Gastrocnemius medialis (tissue), 4 donors: Measurements from ENCODE around the gene TMEM63C. TPM values are rescaled to one million over a fixed set of nuclear protein-coding genes. Genes with fewer than 3 reads are reported as not detected.

Experiments
- ATAC-seq, 2 donors: fragments of 150-250 bp; one replicate each; pipeline ENCODE4 v1.9.1; 2016
- DNase-seq, 2 donors: peaks; one replicate each; pipeline ENCODE4 v3.0.0-alpha.2; 2019
- H3K27ac ChIP-seq, 4 donors: fragments of 200-600 bp; sonication (generic); 1 replicate in 1 of 4; 2 replicates in 3 of 4; pipeline ENCODE4 v1.5.1; 2016 to 2018; ENCODE audit warnings: mild to moderate bottlenecking in 2 of 4, moderate library complexity in 1 of 4
- H3K27me3 ChIP-seq, 3 donors: fragments of 200-600 bp; sonication (generic) in 2 of 3; 1 replicate in 1 of 3; 2 replicates in 2 of 3; pipeline versions ENCODE4 v1.5.1 to v1.6.0; 2016 to 2019; ENCODE audit warnings: mild to moderate bottlenecking in 1 of 3, moderate library complexity in 1 of 3
- H3K36me3 ChIP-seq, 2 donors: fragments of 200-600 bp; sonication (generic) in 1 of 2; one replicate each; pipeline ENCODE4 v1.5.1; 2017 to 2018
- H3K4me1 ChIP-seq, 2 donors: fragments of 200-600 bp; sonication (generic) in 1 of 2; one replicate each; pipeline ENCODE4 v1.5.1; 2016 to 2017; ENCODE audit warnings: mild to moderate bottlenecking in 2 of 2
- H3K4me3 ChIP-seq, 4 donors: fragments of 200-600 bp; sonication (generic) in 3 of 4; 1 replicate in 1 of 4; 2 replicates in 3 of 4; pipeline ENCODE4 v1.5.1; 2016 to 2019; ENCODE audit warnings: mild to moderate bottlenecking in 2 of 4
- H3K9me3 ChIP-seq, 3 donors: fragments of 200-600 bp; sonication (generic) in 2 of 3; 1 replicate in 1 of 3; 2 replicates in 2 of 3; pipeline ENCODE4 v1.5.1; 2016 to 2019
- CTCF ChIP-seq, 5 experiments: fragments of 450-650 bp in 3 of 5; fragments of 200-600 bp in 2 of 5; sonication (generic) in 2 of 5; IDR thresholded peaks in 4 of 5; conservative IDR thresholded peaks in 1 of 5; 1 replicate in 4 of 5; 2 replicates in 1 of 5; pipeline ENCODE4 v1.5.1; 2016 to 2019; ENCODE audit warnings: antibody characterized with exemption in 5 of 5, mild to moderate bottlenecking in 3 of 5, moderate library complexity in 3 of 5
- POLR2A ChIP-seq, 2 donors: fragments of 450-650 bp; IDR thresholded peaks; one replicate each; pipeline ENCODE4 v1.6.1; 2017; ENCODE audit warnings: antibody characterized with exemption in 2 of 2, mild to moderate bottlenecking in 2 of 2, moderate library complexity in 2 of 2
- in situ Hi-C, 4 donors: fragments of 200-750 bp; cut with MboI; loops; one replicate each; pipeline versions ENCODE4 v1.15.0 to v1.8.0; 2017; ENCODE audit warnings: low sequenced_read_pairs in 4 of 4
- intact Hi-C: fragments of 100-400 bp; cut with DNase I; formaldehyde crosslinking; loops from one replicate; pipeline ENCODE4 v1.15.1; 2023; ENCODE audit warnings: low total_unique reads
- total RNA-seq, 4 donors: library from RNA; depleted of rRNA; stranded (reverse); fragments of >200 nt; gene quantifications; one replicate each; pipeline versions ENCODE4 v1.1.0 to v1.2.3, GENCODE V29; 2016

Gene TMEM63C
- total RNA-seq, 4 donors from 2014 or later = 0.05 TPM; not detected in 2

GRCh38 chr14:77197988-77198387 lies 16.4 kb downstream of the TMEM63C start:
- Histone ChIP-seq H3K4me1 (no peaks in the 10 kb centered on the region), H3K27ac (no peak overlapping the region), H3K36me3 (no peaks in the 10 kb centered on the region), H3K9me3 (no peaks in the 10 kb centered on the region), H3K27me3 (no peaks in the 10 kb centered on the region), H3K4me3 (no peak overlapping the region)
- in situ Hi-C loops (no loop called here), intact Hi-C loops (no loop called here)
- no peak for TF ChIP-seq CTCF (IDR thresholded peaks at IDR 0.05 in 4 of 5, conservative IDR thresholded peaks at IDR 0.05 in 1 of 5)
- no peak for TF ChIP-seq POLR2A (IDR thresholded peaks at IDR 0.05)
- DNase-seq (no peak), ATAC-seq (no peak)

GRCh38 chr14:77198561-77198960 lies 17.0 kb downstream of the TMEM63C start:
- H3K27me3 ChIP-seq = no peaks in the 10 kb centered on the region
- no peaks in the 10 kb centered on the region for H3K9me3 ChIP-seq
- in situ Hi-C loops (no loop called here), intact Hi-C loops (no loop called here)
- H3K27ac ChIP-seq = no peak overlapping the region
- no peak overlapping the region for H3K4me3 ChIP-seq
- DNase-seq = no peak
- ATAC-seq = no peak
- no peaks in the 10 kb centered on the region for H3K36me3 ChIP-seq
- H3K4me1 ChIP-seq = no peaks in the 10 kb centered on the region
- no peak for TF ChIP-seq POLR2A (IDR thresholded peaks at IDR 0.05)
- TF ChIP-seq CTCF (IDR thresholded peaks at IDR 0.05 in 4 of 5, conservative IDR thresholded peaks at IDR 0.05 in 1 of 5) = no peak

- no peaks in the 10 kb centered on the region for H3K4me1 ChIP-seq
- ATAC-seq (no peak), DNase-seq (no peak)
- no peak overlapping the region for H3K4me3 ChIP-seq
- H3K9me3 ChIP-seq = no peaks in the 10 kb centered on the region
- H3K36me3 ChIP-seq = no peaks in the 10 kb centered on the region
- no peak for TF ChIP-seq CTCF (IDR thresholded peaks at IDR 0.05 in 4 of 5, conservative IDR thresholded peaks at IDR 0.05 in 1 of 5)
- TF ChIP-seq POLR2A (IDR thresholded peaks at IDR 0.05) = no peak
- intact Hi-C loops = no loop called here
- no peak overlapping the region for H3K27ac ChIP-seq
- H3K27me3 ChIP-seq = no peaks in the 10 kb centered on the region
- in situ Hi-C loops = no loop called here
Observed at GRCh38 chr14:77199590-77199989, 18.0 kb downstream of the TMEM63C start.

GRCh38 chr14:77200406-77200985 lies 18.9 kb downstream of the TMEM63C start:
- TF ChIP-seq CTCF (IDR thresholded peaks at IDR 0.05 in 4 of 5, conservative IDR thresholded peaks at IDR 0.05 in 1 of 5) (no peak), POLR2A (IDR thresholded peaks at IDR 0.05) (no peak)
- Histone ChIP-seq H3K36me3 (no peaks in the 10 kb centered on the region), H3K4me3 (no peak overlapping the region), H3K27me3 (no peaks in the 10 kb centered on the region), H3K9me3 (no peaks in the 10 kb centered on the region), H3K27ac (no peak overlapping the region), H3K4me1 (no peaks in the 10 kb centered on the region)
- intact Hi-C loops (no loop called here), in situ Hi-C loops (no loop called here)
- ATAC-seq = no peak
- DNase-seq = no peak

GRCh38 chr14:77201696-77202095 lies 20.1 kb downstream of the TMEM63C start:
- TF ChIP-seq POLR2A (IDR thresholded peaks at IDR 0.05) = no peak
- no peak for TF ChIP-seq CTCF (IDR thresholded peaks at IDR 0.05 in 4 of 5, conservative IDR thresholded peaks at IDR 0.05 in 1 of 5)
- Histone ChIP-seq H3K27ac (no peak overlapping the region), H3K36me3 (no peaks in the 10 kb centered on the region), H3K4me1 (no peaks in the 10 kb centered on the region), H3K4me3 (no peak overlapping the region), H3K9me3 (no peaks in the 10 kb centered on the region), H3K27me3 (no peaks in the 10 kb centered on the region)
- no peak for ATAC-seq
- intact Hi-C loops = no loop called here
- DNase-seq = no peak
- in situ Hi-C loops = no loop called here
